Measurements from ENCODE around the gene KCNN3. TPM values are rescaled to one million over a fixed set of nuclear protein-coding genes. Genes with fewer than 3 reads are reported as not detected.
A peak's percentile ranks its signal among the peaks of the same experiment; 100 is the strongest.

The KCNN3 gene
- total RNA-seq, 5 donors from 2014 or later (not counting 1 experiment from before 2014, with no cell fraction given) = 0.03 to 0.23 (median 0.18) TPM

GRCh38 chr1:154839691-154840090 lies 30.4 kb downstream of the KCNN3 start:
- Mint-ChIP-seq H3K9me3 (no peaks in the 10 kb centered on the region), H3K27ac (no peak overlapping the region), H3K27me3 (peaks cover 0 to 9% of the 10 kb centered on the region in 2 donors), H3K4me3 (no peak overlapping the region), H3K4me1 (no peaks in the 10 kb centered on the region), H3K36me3 (no peaks in the 10 kb centered on the region)
- ATAC-seq (replicated peaks in 1 of 4) (no peak), DNase-seq (no peak)
- no peak overlapping the region for H3K27ac ChIP-seq (ENCODE audit: low read length)
- H3K9me3 ChIP-seq = no peaks in the 10 kb centered on the region
- ChIA-PET CTCF (interaction anchor here in 1 of 2 donors (1.0 kb wide), 1 partner anchor 11 kb away, joined by 3 read pairs; no protein-coding TSS in a partner anchor), POLR2A (no interaction called here)
- H3K36me3 ChIP-seq (ENCODE audit: control insufficient read depth in 2 of 2, extremely low read depth in 1 of 2, insufficient read depth in 1 of 2, low read length in 1 of 2) = no peaks in the 10 kb centered on the region
- no peaks in the 10 kb centered on the region for H3K4me1 ChIP-seq (ENCODE audit: control insufficient read depth in 1 of 2, extremely low read depth in 1 of 2, insufficient read depth in 2 of 2, low read length in 2 of 2)
- peaks cover 0 to 37% of the 10 kb centered on the region in 2 experiments for H3K27me3 ChIP-seq (replicated peaks in 1 of 2; ENCODE audit: control insufficient read depth in 2 of 2, extremely low read depth in 1 of 2, insufficient read depth in 2 of 2, low read length in 1 of 2)
- 94% methylated on average over 2 of the region's 3 CpGs for whole genome bisulfite sequencing (ENCODE audit: insufficient coverage)
- H3K4me3 ChIP-seq (ENCODE audit: control insufficient read depth in 1 of 2, extremely low read depth in 1 of 2, low read length in 1 of 2) = no peak overlapping the region

- no peaks in the 10 kb centered on the region for H3K9me3 ChIP-seq
- no peak for ATAC-seq (replicated peaks in 1 of 4)
- peaks cover 0 to 38% of the 10 kb centered on the region in 2 experiments for H3K27me3 ChIP-seq (replicated peaks in 1 of 2; ENCODE audit: control insufficient read depth in 2 of 2, extremely low read depth in 1 of 2, insufficient read depth in 2 of 2, low read length in 1 of 2)
- WGBS (ENCODE audit: insufficient coverage) = 77% methylated on average over 7 of the region's 9 CpGs
- H3K36me3 ChIP-seq (ENCODE audit: control insufficient read depth in 2 of 2, extremely low read depth in 1 of 2, insufficient read depth in 1 of 2, low read length in 1 of 2) = no peaks in the 10 kb centered on the region
- Mint-ChIP-seq H3K4me3 (no peak overlapping the region), H3K9me3 (no peaks in the 10 kb centered on the region), H3K4me1 (no peaks in the 10 kb centered on the region), H3K27ac (no peak overlapping the region), H3K27me3 (peaks cover 0 to 9% of the 10 kb centered on the region in 2 donors), H3K36me3 (no peaks in the 10 kb centered on the region)
- ChIA-PET CTCF (interaction anchor here in 1 of 2 donors (1.0 kb wide), 1 partner anchor 10 kb away, joined by 3 read pairs; no protein-coding TSS in a partner anchor), POLR2A (no interaction called here)
- H3K27ac ChIP-seq (ENCODE audit: low read length) = no peak overlapping the region
- H3K4me1 ChIP-seq (ENCODE audit: control insufficient read depth in 1 of 2, extremely low read depth in 1 of 2, insufficient read depth in 2 of 2, low read length in 2 of 2) = no peaks in the 10 kb centered on the region
- DNase-seq = no peak
- H3K4me3 ChIP-seq (ENCODE audit: control insufficient read depth in 1 of 2, extremely low read depth in 1 of 2, low read length in 1 of 2) = no peak overlapping the region
Observed at GRCh38 chr1:154838988-154839387, 31.1 kb downstream of the KCNN3 start.

- H3K36me3 ChIP-seq (ENCODE audit: control insufficient read depth in 2 of 2, extremely low read depth in 1 of 2, insufficient read depth in 1 of 2, low read length in 1 of 2) = no peaks in the 10 kb centered on the region
- ChIA-PET CTCF (no interaction called here), POLR2A (no interaction called here)
- Mint-ChIP-seq H3K9me3 (no peaks in the 10 kb centered on the region), H3K27me3 (peaks cover 0 to 9% of the 10 kb centered on the region in 2 donors), H3K4me1 (no peaks in the 10 kb centered on the region), H3K27ac (no peak overlapping the region), H3K4me3 (no peak overlapping the region), H3K36me3 (no peaks in the 10 kb centered on the region)
- peaks cover 0 to 38% of the 10 kb centered on the region in 2 experiments for H3K27me3 ChIP-seq (replicated peaks in 1 of 2; ENCODE audit: control insufficient read depth in 2 of 2, extremely low read depth in 1 of 2, insufficient read depth in 2 of 2, low read length in 1 of 2)
- no peak for DNase-seq
- no peak overlapping the region for H3K4me3 ChIP-seq (ENCODE audit: control insufficient read depth in 1 of 2, extremely low read depth in 1 of 2, low read length in 1 of 2)
- WGBS (ENCODE audit: insufficient coverage) = 87% methylated on average over 10 of the region's 11 CpGs
- no peak for ATAC-seq (replicated peaks in 1 of 4)
- no peaks in the 10 kb centered on the region for H3K4me1 ChIP-seq (ENCODE audit: control insufficient read depth in 1 of 2, extremely low read depth in 1 of 2, insufficient read depth in 2 of 2, low read length in 2 of 2)
- H3K27ac ChIP-seq (ENCODE audit: low read length) = no peak overlapping the region
- no peaks in the 10 kb centered on the region for H3K9me3 ChIP-seq
Observed at GRCh38 chr1:154838461-154838860, 31.6 kb downstream of the KCNN3 start.

GRCh38 chr1:154837672-154838171 lies 32.4 kb downstream of the KCNN3 start:
- H3K4me1 ChIP-seq (ENCODE audit: control insufficient read depth in 1 of 2, extremely low read depth in 1 of 2, insufficient read depth in 2 of 2, low read length in 2 of 2) = no peaks in the 10 kb centered on the region
- no peaks in the 10 kb centered on the region for H3K4me1 Mint-ChIP-seq
- ATAC-seq (replicated peaks in 1 of 4) (no peak), DNase-seq (peak in 1 of 35 experiments; percentile 14)
- H3K4me3 ChIP-seq (ENCODE audit: control insufficient read depth in 1 of 2, extremely low read depth in 1 of 2, low read length in 1 of 2) = no peak overlapping the region
- H3K36me3 Mint-ChIP-seq = no peaks in the 10 kb centered on the region
- no peaks in the 10 kb centered on the region for H3K36me3 ChIP-seq (ENCODE audit: control insufficient read depth in 2 of 2, extremely low read depth in 1 of 2, insufficient read depth in 1 of 2, low read length in 1 of 2)
- H3K27me3 Mint-ChIP-seq = peaks cover 0 to 9% of the 10 kb centered on the region in 2 donors
- H3K9me3 ChIP-seq = no peaks in the 10 kb centered on the region
- ChIA-PET POLR2A (no interaction called here), CTCF (no interaction called here)
- no peak overlapping the region for H3K4me3 Mint-ChIP-seq
- no peak overlapping the region for H3K27ac Mint-ChIP-seq
- H3K9me3 Mint-ChIP-seq = no peaks in the 10 kb centered on the region
- 50% methylated on average over 8 of the region's 13 CpGs for WGBS (ENCODE audit: insufficient coverage)
- no peak overlapping the region for H3K27ac ChIP-seq (ENCODE audit: low read length)
- H3K27me3 ChIP-seq (replicated peaks in 1 of 2; ENCODE audit: control insufficient read depth in 2 of 2, extremely low read depth in 1 of 2, insufficient read depth in 2 of 2, low read length in 1 of 2) = peaks cover 0 to 38% of the 10 kb centered on the region in 2 experiments

- no peaks in the 10 kb centered on the region for H3K9me3 ChIP-seq
- H3K9me3 Mint-ChIP-seq = no peaks in the 10 kb centered on the region
- no peaks in the 10 kb centered on the region for H3K36me3 Mint-ChIP-seq
- H3K4me3 ChIP-seq (ENCODE audit: control insufficient read depth in 1 of 2, extremely low read depth in 1 of 2, low read length in 1 of 2) = no peak overlapping the region
- no peak overlapping the region for H3K27ac Mint-ChIP-seq
- H3K4me1 Mint-ChIP-seq = no peaks in the 10 kb centered on the region
- H3K4me1 ChIP-seq (ENCODE audit: control insufficient read depth in 1 of 2, extremely low read depth in 1 of 2, insufficient read depth in 2 of 2, low read length in 2 of 2) = no peaks in the 10 kb centered on the region
- ChIA-PET POLR2A (no interaction called here), CTCF (no interaction called here)
- peaks cover 0 to 38% of the 10 kb centered on the region in 2 experiments for H3K27me3 ChIP-seq (replicated peaks in 1 of 2; ENCODE audit: control insufficient read depth in 2 of 2, extremely low read depth in 1 of 2, insufficient read depth in 2 of 2, low read length in 1 of 2)
- H3K27me3 Mint-ChIP-seq = peaks cover 0 to 9% of the 10 kb centered on the region in 2 donors
- DNase-seq = no peak
- H3K27ac ChIP-seq (ENCODE audit: low read length) = no peak overlapping the region
- WGBS (ENCODE audit: insufficient coverage) = 89% methylated on average over 11 of the region's 13 CpGs
- ATAC-seq (replicated peaks in 1 of 4) = no peak
- H3K36me3 ChIP-seq (ENCODE audit: control insufficient read depth in 2 of 2, extremely low read depth in 1 of 2, insufficient read depth in 1 of 2, low read length in 1 of 2) = no peaks in the 10 kb centered on the region
- H3K4me3 Mint-ChIP-seq = no peak overlapping the region
Observed at GRCh38 chr1:154837034-154837671, 32.9 kb downstream of the KCNN3 start.

GRCh38 chr1:154835531-154836324 lies 34.4 kb downstream of the KCNN3 start:
- Mint-ChIP-seq H3K4me3 (no peak overlapping the region), H3K27ac (no peak overlapping the region), H3K27me3 (peaks cover 0 to 9% of the 10 kb centered on the region in 2 donors), H3K36me3 (no peaks in the 10 kb centered on the region), H3K9me3 (no peaks in the 10 kb centered on the region), H3K4me1 (no peaks in the 10 kb centered on the region)
- no peak overlapping the region for H3K4me3 ChIP-seq (ENCODE audit: control insufficient read depth in 1 of 2, extremely low read depth in 1 of 2, low read length in 1 of 2)
- H3K4me1 ChIP-seq (ENCODE audit: control insufficient read depth in 1 of 2, extremely low read depth in 1 of 2, insufficient read depth in 2 of 2, low read length in 2 of 2) = no peaks in the 10 kb centered on the region
- no peak overlapping the region for H3K27ac ChIP-seq (ENCODE audit: low read length)
- DNase-seq (no peak), ATAC-seq (replicated peaks in 1 of 4) (no peak)
- ChIA-PET CTCF (no interaction called here), POLR2A (no interaction called here)
- no peaks in the 10 kb centered on the region for H3K9me3 ChIP-seq
- H3K27me3 ChIP-seq (replicated peaks in 1 of 2; ENCODE audit: control insufficient read depth in 2 of 2, extremely low read depth in 1 of 2, insufficient read depth in 2 of 2, low read length in 1 of 2) = peaks cover 0 to 38% of the 10 kb centered on the region in 2 experiments
- WGBS (ENCODE audit: insufficient coverage) = 93% methylated on average over 3 of the region's 6 CpGs
- H3K36me3 ChIP-seq (ENCODE audit: control insufficient read depth in 2 of 2, extremely low read depth in 1 of 2, insufficient read depth in 1 of 2, low read length in 1 of 2) = no peaks in the 10 kb centered on the region
